AG20443 (cell line): ENCODE measurements around the gene GSG1.
A peak's percentile ranks its signal among the peaks of the same experiment; 100 is the strongest.
"Not testable (repeated sequence)": the region's sequence is repeated elsewhere in the genome, so short reads cannot be mapped to it uniquely, and the experiment has no call there.

ENCODE experiments used
- DNase-seq: peaks from one replicate; pipeline ENCODE4 v3.0.0; 2012; ENCODE audit warnings: low spot score, mixed read lengths

Gene GSG1

DNA sequence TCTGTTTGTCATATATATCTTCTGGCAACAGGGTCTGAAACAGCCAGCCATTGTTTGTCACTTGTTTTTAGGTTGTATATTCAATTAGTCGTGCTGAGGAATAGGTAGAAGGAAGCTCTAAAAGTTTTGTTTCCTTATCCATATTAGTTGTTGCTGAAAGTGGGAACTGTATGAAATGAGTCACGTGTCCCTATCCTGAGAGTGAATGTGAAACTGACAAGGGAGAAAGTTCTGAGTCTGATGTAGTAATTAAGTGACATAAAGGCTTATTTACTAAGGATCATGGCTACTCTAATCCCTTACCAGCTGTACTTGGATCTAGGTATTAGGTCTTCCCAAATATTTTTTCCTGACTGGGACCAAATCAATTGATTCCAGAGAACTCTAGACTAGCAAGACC is 42.9 kb downstream of the GSG1 start:
- DNase-seq, result no peak

GRCh38 chr12:13053617-13054016 is 49.9 kb downstream of the GSG1 start:
- DNase-seq, result not testable (repeated sequence)

DNA sequence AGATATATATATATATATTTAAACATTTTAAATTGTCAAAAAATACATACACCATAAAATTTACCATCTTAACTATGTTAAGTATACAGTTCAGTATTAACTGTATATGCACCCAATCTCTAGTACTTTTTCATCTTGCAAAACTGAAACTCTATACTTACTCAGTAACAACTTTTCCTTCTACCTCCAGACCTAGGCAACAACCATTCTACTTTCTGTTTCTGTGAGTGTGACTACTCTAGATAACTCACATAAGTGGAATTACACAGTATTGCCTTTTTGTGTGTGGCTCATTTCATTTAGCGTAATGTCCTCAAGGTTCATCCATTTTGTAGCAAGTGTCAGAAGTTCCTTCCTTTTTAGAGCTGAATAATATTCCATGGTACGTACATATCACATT is 51.0 kb downstream of the GSG1 start:
- DNase-seq, result no peak

DNA sequence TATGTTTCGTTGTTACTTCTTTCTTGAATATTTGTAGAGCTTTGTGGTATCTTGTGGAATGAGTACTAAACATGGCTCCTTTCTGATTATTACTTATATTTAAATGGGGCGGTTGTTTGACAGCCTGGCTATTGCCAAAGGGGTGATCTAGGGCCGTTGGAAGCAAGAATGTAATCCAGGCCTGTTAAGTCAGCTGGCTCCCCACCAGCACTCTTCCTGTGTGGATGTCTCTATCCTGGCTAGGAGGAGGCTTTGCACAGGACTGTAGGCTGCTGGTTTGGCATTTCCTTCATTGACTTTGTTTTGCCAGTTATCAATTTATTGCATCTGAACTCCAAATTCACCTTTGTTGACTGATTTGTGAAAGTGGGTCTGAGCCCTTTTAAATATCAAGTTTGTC is 53.7 kb downstream of the GSG1 start:
- peak; percentile 63 for DNase-seq

- DNase-seq, result no peak
Measured at GRCh38 chr12:13046964-13047363, 56.5 kb downstream of the GSG1 start.

DNA sequence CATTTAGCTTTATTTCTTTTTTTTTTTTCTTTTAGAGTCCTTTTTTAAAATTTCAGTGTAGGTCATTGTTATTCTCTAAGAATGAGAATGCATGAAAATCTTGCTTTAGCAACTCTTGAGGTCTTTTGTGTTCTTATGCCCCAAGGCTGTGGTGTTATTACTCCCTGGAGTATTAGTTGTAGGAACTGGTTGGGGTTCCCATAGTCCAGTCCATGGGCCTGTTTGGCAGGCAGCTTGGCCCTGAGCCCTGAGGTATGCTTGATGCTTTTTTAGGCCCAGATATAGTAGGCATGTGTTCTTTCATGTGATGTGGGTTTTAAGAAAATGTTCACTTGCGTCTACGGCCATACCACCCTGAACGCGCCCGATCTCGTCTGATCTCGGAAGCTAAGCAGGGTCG is 57.7 kb downstream of the GSG1 start:
- no peak for DNase-seq

- DNase-seq, result peak; percentile 25
Measured at GRCh38 chr12:13044906-13045299, 58.6 kb downstream of the GSG1 start.

GRCh38 chr12:13044002-13044905 is 59.2 kb downstream of the GSG1 start, which contains the start of gene FAM234B:
Gene FAM234B, plus strand, starts transcription at chr12:13044381. Its CDS starts 23 bp downstream, at chr12:13044404.
- DNase-seq, result peak; percentile 97

DNA sequence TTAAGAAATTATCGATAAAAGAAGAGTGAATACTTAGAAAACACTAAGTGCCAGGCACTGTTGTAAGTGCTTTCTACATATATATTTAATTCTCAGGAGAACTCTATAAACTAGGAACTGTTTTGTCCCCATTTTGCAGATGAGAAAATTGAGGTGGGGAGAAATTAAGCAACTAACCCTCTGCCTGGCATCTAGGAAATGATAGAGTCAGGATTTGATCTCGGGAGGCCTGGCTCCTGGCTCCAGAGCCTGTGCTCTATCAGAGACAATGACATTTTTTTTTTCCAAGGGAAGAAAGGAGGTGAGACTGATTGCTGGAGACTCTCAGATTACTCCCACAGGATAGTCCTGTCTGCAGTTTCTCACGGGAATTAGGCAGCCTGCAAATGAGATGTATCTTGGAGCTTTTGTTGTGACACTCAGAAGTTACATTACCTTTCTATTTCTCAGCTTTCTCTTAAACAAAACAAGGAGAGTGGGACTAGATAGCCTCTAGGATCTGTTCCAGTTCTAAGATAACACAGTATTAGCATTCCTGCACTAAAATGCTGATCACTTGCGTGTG is 60.7 kb downstream of the GSG1 start:
- DNase-seq, result no peak

DNA sequence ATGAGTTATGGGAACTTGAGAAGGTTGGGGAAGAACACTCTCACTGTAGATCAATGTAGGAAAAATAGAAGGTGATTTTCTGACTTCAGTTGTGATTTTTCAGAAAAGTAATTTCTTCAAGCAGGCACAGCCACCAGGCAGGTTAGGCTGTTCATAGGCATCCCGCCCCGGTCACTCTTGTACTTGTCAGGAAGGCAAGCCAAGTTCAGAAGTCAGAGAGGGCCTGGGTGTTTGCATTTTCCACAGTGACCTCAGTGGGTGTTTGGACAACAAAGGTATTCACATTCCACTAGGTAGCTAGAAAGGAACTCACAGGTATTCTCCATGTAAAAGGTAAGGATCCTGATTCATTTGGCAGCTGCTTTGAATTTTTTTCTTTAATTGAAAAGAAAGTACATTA is 62.2 kb downstream of the GSG1 start:
- no peak for DNase-seq

- no peak for DNase-seq
Measured at GRCh38 chr12:13039328-13039956, 64.0 kb downstream of the GSG1 start.

DNA sequence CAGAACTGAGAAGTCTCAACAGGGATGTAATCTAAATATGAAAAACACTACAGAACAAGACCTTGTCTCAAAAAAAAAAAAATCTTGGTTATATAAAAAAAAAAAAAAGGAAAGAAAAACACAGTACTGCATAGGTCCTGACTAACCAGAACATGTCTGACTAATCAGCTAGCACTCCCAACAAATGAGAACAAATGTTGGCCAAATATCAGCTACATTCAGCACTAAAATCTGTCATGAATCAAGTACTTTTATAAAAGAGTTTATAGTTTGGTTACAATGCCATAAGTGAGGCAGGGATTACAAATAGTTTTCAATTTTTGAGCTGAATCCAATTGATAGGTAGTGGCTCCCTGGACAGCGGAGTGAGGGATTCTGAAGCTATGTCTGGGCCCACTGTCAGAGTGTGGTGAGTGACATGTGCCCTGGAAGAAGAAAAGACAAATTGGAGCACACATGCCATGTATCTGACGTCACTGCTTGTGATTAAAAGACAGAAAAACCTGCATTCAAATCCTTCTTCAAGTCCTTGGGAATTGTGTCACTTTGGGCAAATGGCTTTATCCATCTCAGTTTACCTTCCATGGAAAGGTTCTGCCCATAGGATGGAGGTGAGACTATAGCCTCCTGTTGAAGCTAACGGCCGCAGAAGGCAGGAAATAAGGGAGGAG is 64.8 kb downstream of the GSG1 start:
- peak; percentile 77 for DNase-seq

DNA sequence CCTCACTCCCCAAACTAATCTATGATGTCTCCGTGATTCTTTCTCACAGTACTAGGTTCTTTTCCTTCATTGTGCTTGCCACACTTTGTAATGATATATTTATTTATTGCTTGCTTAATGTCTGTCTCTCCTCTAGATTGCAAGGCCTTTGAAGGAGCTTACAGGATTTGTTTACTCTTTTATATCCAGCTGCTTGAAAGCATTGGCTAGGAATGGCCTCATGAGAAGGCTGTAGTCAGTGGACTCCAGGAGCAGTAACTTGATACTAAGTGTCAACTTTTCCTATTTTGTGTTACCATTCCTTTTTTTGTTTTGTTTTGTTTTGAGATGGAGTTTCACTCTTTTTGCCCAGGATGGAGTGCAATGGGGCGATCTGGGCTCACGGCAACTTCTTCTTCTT is 66.6 kb downstream of the GSG1 start:
- no peak for DNase-seq

DNA sequence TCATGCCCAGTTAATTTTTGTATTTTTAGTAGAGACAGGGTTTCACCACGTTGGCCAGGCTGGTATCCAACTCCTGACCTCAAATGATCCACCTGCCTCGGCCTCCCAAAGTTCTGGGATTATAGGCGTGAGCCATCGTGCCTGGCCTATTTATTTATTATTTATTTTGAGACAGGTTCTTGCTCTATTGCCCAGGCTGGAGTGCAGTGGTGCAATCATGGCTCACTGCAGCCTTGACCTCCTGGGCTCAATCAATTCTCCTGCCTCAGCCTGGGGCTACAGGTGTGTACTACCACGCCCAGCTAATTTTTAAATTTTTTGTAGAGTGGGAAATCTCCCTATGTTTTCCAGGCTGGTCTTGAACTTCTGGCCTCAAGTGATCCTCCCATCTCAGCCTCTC is 68.1 kb downstream of the GSG1 start:
- DNase-seq, result not testable (repeated sequence)
